RWPE1 (cell line): ENCODE data around the gene POU6F2.

ENCODE experiments used
- CTCF ChIA-PET: fragments of 350-600 bp; sonication (Branson Sonifier 250); formaldehyde crosslinking; extraction: SDS; loops from one replicate; lab custom pipeline; 2021; lab: Yijun Ruan, JAX
- POLR2A ChIA-PET: fragments of 400-600 bp; formaldehyde crosslinking; extraction: SDS; loops from one replicate; lab custom pipeline; 2020; ENCODE audit warnings: antibody characterized with exemption; ENCODE audit not compliant: low non-redundant PET; lab: Yijun Ruan, JAX
- DNase-seq: peaks from one replicate; pipeline ENCODE4 v3.0.0; 2012; ENCODE audit warnings: low spot score
- H3K27ac ChIP-seq: fragments of 450-650 bp; 2 replicates; pipeline ENCODE4 v1.5.1; 2017
- CTCF ChIP-seq: fragments of 450-650 bp; conservative IDR thresholded peaks from 2 replicates; pipeline ENCODE4 v1.5.1; 2017; ENCODE audit warnings: low read depth, mild to moderate bottlenecking

The POU6F2 gene

DNA sequence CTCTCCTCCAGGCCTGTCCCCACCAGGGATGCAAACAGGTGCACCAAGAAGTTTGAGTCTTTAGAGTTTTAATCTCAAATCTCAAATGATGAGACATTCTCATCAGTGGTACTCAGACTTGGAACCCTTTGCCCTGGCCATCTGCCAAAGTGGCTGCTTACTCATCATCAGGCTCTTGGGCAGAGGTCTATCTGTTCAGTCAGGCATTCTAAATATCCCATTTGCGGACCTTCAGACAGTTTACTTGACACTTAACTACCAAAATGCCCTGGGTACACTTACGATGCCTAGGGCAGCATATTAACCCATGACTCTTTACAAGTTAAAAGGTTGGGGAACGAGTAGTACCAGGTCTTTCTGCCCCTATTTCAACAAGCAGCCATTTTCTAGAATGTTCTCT is 527.3 kb downstream of the POU6F2 start:
- no peak for TF ChIP-seq CTCF
- ChIA-PET POLR2A (no interaction called here), CTCF (no interaction called here)
- DNase-seq, result peak; percentile 30
- H3K27ac ChIP-seq, result no peak overlapping the region

DNA sequence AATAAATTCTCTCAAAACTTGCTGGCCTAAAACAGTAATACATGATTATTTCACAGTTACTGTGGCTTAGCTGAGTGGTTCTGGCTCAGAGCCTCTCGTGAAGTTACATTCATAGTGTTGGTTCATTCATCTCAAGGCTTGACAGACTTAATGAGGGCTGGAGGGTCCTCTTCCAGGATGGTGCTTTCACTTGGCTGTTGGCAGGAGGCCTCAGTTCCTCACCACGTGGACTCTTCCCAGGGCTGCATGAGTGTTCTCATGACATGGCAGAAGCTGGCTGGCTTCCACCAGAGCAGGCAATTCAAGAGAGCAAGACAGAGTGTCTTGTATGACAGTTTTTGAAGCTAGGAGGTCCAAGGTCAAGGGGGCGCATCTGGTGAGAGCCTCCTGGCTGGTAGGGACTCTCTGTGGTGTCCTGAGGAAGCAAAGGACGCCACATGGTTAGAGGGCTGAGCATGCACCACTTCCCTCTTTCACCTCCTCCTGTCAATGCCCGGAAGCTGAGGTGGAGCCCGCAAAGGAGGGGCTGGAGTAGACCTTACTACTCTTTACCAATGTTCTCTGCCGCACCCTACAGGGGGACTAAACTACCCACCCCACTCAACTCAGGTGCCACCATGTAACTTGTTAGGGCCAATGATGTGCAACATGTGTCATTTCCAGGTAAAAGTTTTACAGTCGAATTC is 530.3 kb downstream of the POU6F2 start:
- DNase-seq, result no peak
- no peak for TF ChIP-seq CTCF
- POLR2A ChIA-PET, result no interaction called here
- no peak overlapping the region for H3K27ac ChIP-seq
- CTCF ChIA-PET, result no interaction called here

DNA sequence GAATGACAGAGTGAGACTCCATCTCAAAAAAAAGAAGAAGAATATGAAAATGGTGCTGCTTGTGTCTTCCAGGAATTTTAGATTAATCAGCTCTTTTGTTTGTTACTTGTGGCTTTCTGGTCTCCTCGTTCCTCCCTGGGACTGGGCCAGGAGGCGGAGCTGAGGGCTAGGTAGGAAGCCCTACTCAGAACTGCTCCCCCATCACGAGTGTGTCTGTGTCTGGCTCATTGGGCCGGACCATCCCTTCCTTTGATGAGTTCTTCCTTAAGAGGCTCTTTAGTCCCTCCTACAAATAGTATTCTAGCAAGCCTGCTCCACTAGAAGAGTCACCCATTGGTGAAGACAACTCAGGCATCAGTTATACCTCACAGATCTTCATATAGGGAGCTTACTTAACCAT is 531.7 kb downstream of the POU6F2 start:
- ChIA-PET CTCF (no interaction called here), POLR2A (no interaction called here)
- DNase-seq, result no peak
- no peak for TF ChIP-seq CTCF
- no peak overlapping the region for H3K27ac ChIP-seq

DNA sequence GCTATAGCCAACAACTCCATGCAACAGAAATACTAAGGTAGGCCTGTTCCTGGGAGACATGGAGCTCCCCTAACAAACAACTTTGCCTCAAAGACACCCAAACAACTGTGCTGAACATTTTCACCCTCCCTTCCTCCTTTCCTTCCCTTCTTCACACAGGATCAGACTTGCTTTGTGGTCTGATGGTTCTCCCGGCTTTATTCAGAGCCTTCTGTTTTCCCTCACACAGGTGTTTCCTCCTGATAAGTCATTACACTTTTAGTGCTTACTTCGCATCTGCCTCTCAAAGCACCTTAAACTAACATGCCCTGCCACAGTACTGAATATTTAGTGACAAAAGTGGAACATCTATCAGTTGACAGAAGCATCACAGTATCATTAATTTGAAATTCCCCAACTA is 532.2 kb downstream of the POU6F2 start:
- POLR2A ChIA-PET, result no interaction called here
- no peak for DNase-seq
- no peak for TF ChIP-seq CTCF
- H3K27ac ChIP-seq, result no peak overlapping the region
- CTCF ChIA-PET, result no interaction called here

DNA sequence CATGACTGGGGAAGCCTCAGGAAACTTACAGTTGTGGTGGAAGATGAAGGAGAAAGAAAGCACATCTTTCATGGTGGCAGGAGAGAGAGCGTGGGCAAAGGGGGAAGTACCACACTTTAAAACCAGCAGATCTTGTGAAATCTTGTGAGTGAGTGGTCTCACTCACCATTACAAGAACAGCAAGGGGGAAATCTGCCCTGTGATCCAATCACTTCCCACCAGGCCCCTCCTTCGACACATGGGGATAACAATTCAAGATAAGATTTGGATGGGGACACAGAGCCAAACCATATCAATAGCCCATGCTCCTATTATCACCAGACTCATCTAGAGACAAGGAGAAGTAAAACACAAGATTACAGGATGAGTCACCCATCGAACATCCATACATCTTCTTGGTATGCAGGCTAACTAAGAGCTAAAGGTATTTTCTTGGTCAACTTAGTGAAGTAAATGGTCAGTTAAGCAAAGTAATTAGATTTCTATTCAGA is 533.2 kb downstream of the POU6F2 start:
- no peak overlapping the region for H3K27ac ChIP-seq
- no peak for TF ChIP-seq CTCF
- POLR2A ChIA-PET, result no interaction called here
- peak; percentile 37 for DNase-seq
- CTCF ChIA-PET, result interaction anchor here (1.0 kb wide), 2 partner anchors 45 to 1099 kb away, joined by 3 to 5 read pairs; no protein-coding TSS in a partner anchor

GRCh38 chr7:39515534-39516228 is 538.0 kb downstream of the POU6F2 start:
- no peak for DNase-seq
- TF ChIP-seq CTCF, result no peak
- ChIA-PET CTCF (no interaction called here), POLR2A (no interaction called here)
- no peak overlapping the region for H3K27ac ChIP-seq
